Measurements from ENCODE around the gene ARHGAP45. TPM values are rescaled to one million over a fixed set of nuclear protein-coding genes. Genes with fewer than 3 reads are reported as not detected.

The ARHGAP45 gene
- total and polyA plus RNA-seq, 5 experiments from 2014 or later: 261 to 1,060 (median 681) TPM

DNA sequence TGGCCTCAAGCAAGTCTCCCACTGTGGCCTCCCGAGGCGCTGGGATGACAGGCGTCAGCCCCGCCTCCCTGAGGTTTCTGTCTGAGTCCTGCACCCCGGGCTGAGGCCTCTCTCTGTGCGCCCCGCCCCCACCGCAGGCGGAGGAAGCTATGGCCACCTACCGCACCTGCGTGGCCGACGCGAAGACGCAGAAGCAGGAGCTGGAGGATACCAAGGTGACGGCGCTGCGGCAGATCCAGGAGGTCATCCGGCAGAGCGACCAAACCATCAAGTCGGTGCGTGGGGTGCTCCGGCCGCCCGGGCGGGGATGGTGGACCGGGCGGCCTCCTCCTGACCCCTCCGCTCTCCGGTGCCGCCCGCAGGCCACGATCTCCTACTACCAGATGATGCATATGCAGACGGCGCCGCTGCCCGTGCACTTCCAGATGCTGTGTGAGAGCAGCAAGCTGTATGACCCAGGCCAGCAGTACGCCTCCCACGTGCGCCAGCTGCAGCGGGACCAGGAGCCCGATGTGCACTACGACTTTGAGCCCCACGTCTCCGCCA, 12.7 kb downstream of the ARHGAP45 start:
- Mint-ChIP-seq H3K4me1 (peaks cover 14 to 60% (median 52%) of the 10 kb centered on the region in 4 donors), H3K4me3 (peak overlapping the region; percentile 78 to 96 (median 90)), H3K9me3 (no peaks in the 10 kb centered on the region), H3K27me3 (peaks cover 0 to 4% (median 0%) of the 10 kb centered on the region in 5 donors), H3K36me3 (peaks cover 0 to 78% (median 27%) of the 10 kb centered on the region in 3 donors), H3K27ac (peak overlapping the region; percentile 82 to 100 (median 99))
- DNase-seq: peak in 8 of 10 donors; percentile 51 to 85 (median 56)
- no peak for ATAC-seq
- POLR2A ChIA-PET: interaction anchor here (0.7 to 31.7 kb wide), 15 partner anchors 2 to 1424 kb away, joined by 3 to 2279 read pairs (median 7); partner anchors contain the start of genes ABCA7, ARHGAP45, CIRBP and CNN2

- H3K27me3 Mint-ChIP-seq: no peaks in the 10 kb centered on the region
- peak overlapping the region; percentile 46 to 100 (median 98) for H3K27ac Mint-ChIP-seq
- peaks cover 19 to 64% (median 55%) of the 10 kb centered on the region in 4 donors for H3K4me1 Mint-ChIP-seq
- ATAC-seq: no peak
- POLR2A ChIA-PET: interaction anchor here (0.9 to 31.7 kb wide), 12 partner anchors 1 to 188 kb away, joined by 3 to 2279 read pairs (median 90); partner anchors contain the start of genes ABCA7, ARHGAP45, CIRBP and CNN2
- no peaks in the 10 kb centered on the region for H3K9me3 Mint-ChIP-seq
- DNase-seq: peak in 4 of 10 donors; percentile 25 to 65 (median 35)
- H3K36me3 Mint-ChIP-seq: peaks cover 0 to 82% (median 27%) of the 10 kb centered on the region in 3 donors
- peak overlapping the region in 9 of 10 donors; percentile 46 to 96 (median 78) for H3K4me3 Mint-ChIP-seq
Observed at GRCh38 chr19:1080360-1081161, 13.6 kb downstream of the ARHGAP45 start.

- H3K4me1 Mint-ChIP-seq: peaks cover 14 to 68% (median 52%) of the 10 kb centered on the region in 4 donors
- peak overlapping the region; percentile 75 to 99 (median 90) for H3K27ac Mint-ChIP-seq
- H3K9me3 Mint-ChIP-seq: no peaks in the 10 kb centered on the region
- DNase-seq (peak in 3 of 10 donors; percentile 20 to 37 (median 27)), ATAC-seq (peak in 1 of 2 donors; percentile 2)
- peaks cover 0 to 81% (median 20%) of the 10 kb centered on the region in 3 donors for H3K36me3 Mint-ChIP-seq
- no peaks in the 10 kb centered on the region for H3K27me3 Mint-ChIP-seq
- peak overlapping the region; percentile 46 to 96 (median 72) for H3K4me3 Mint-ChIP-seq
- POLR2A ChIA-PET: interaction anchor here (0.7 to 31.7 kb wide), 11 partner anchors 0 to 188 kb away, joined by 3 to 2279 read pairs (median 173); partner anchors contain the start of genes ABCA7, ARHGAP45, CIRBP and CNN2
Observed at GRCh38 chr19:1081301-1082164, 14.6 kb downstream of the ARHGAP45 start.

- peak overlapping the region in 9 of 10 donors; percentile 50 to 90 (median 73) for H3K4me3 Mint-ChIP-seq
- DNase-seq (peak; percentile 71 to 97 (median 86)), ATAC-seq (peak; percentile 51 to 79)
- peaks cover 10 to 63% (median 49%) of the 10 kb centered on the region in 4 donors for H3K4me1 Mint-ChIP-seq
- no peaks in the 10 kb centered on the region for H3K9me3 Mint-ChIP-seq
- H3K27ac Mint-ChIP-seq: peak overlapping the region; percentile 75 to 99 (median 89)
- H3K36me3 Mint-ChIP-seq: peaks cover 0 to 81% (median 16%) of the 10 kb centered on the region in 3 donors
- H3K27me3 Mint-ChIP-seq: no peaks in the 10 kb centered on the region
- POLR2A ChIA-PET: interaction anchor here (0.7 to 31.7 kb wide), 12 partner anchors 0 to 187 kb away, joined by 3 to 2279 read pairs (median 90); partner anchors contain the start of genes ABCA7, ARHGAP45, CIRBP and CNN2
Observed at GRCh38 chr19:1082165-1082927, 15.4 kb downstream of the ARHGAP45 start.

DNA sequence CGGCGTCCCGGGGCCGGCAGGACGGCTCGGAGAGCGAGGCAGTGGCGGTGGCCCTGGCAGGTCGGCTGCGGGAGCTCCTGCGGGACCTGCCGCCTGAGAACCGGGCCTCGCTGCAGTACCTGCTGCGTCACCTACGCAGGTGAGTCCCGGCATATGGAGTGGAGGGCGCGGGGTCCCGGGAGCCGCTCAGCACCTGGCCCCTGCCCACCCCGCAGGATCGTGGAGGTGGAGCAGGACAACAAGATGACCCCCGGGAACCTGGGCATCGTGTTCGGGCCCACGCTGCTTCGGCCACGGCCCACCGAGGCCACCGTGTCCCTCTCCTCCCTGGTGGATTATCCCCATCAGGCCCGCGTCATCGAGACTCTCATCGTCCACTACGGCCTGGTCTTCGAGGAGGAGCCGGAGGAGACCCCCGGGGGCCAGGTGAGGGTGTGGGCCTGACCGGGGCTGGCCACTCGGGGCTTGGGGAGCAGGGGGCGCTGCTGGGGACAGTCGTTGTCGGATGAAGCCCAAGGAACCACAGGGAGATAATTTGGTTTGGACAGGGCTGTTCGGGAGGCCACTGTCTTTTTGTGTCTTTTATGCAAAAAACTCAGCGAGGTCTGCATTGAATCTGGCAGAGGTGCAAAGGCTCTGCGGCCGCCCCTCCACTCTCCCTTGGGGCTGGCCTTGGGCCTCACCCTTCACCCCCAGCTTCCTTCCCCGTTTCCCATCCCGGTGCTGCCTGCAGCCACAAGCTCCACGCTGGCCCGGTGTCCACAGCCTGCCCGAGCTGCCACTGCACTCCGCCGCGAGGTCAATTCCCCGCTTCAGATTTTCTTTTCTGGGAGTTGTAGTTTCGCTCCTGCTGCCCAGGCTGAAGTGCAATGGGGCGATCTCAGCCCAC, 16.2 kb downstream of the ARHGAP45 start:
- H3K4me3 Mint-ChIP-seq: peak overlapping the region in 5 of 10 donors; percentile 14 to 81 (median 42)
- peaks cover 0 to 79% (median 13%) of the 10 kb centered on the region in 3 donors for H3K36me3 Mint-ChIP-seq
- peaks cover 16 to 72% (median 53%) of the 10 kb centered on the region in 4 donors for H3K4me1 Mint-ChIP-seq
- H3K9me3 Mint-ChIP-seq: no peaks in the 10 kb centered on the region
- POLR2A ChIA-PET: interaction anchor here (1.1 to 31.7 kb wide), 8 partner anchors 1 to 186 kb away, joined by 4 to 2279 read pairs (median 694); partner anchors contain the start of genes ABCA7, ARHGAP45, CIRBP and CNN2
- no peaks in the 10 kb centered on the region for H3K27me3 Mint-ChIP-seq
- ATAC-seq: no peak
- DNase-seq: peak in 4 of 10 donors; percentile 9 to 64 (median 18)
- peak overlapping the region in 9 of 10 donors; percentile 60 to 89 (median 75) for H3K27ac Mint-ChIP-seq

GRCh38 chr19:1084024-1084868, 17.3 kb downstream of the ARHGAP45 start:
- ATAC-seq: no peak
- POLR2A ChIA-PET: interaction anchor here (0.5 to 31.7 kb wide), 10 partner anchors 2 to 221 kb away, joined by 4 to 2279 read pairs (median 397); partner anchors contain the start of genes ABCA7, ARHGAP45, CIRBP and CNN2
- peak overlapping the region in 9 of 10 donors; percentile 67 to 93 (median 89) for H3K27ac Mint-ChIP-seq
- peak overlapping the region in 8 of 10 donors; percentile 18 to 81 (median 38) for H3K4me3 Mint-ChIP-seq
- H3K36me3 Mint-ChIP-seq: peaks cover 0 to 71% (median 11%) of the 10 kb centered on the region in 3 donors
- no peaks in the 10 kb centered on the region for H3K9me3 Mint-ChIP-seq
- DNase-seq: peak in 4 of 10 donors; percentile 17 to 66 (median 23)
- H3K4me1 Mint-ChIP-seq: peaks cover 21 to 82% (median 61%) of the 10 kb centered on the region in 4 donors
- no peaks in the 10 kb centered on the region for H3K27me3 Mint-ChIP-seq

DNA sequence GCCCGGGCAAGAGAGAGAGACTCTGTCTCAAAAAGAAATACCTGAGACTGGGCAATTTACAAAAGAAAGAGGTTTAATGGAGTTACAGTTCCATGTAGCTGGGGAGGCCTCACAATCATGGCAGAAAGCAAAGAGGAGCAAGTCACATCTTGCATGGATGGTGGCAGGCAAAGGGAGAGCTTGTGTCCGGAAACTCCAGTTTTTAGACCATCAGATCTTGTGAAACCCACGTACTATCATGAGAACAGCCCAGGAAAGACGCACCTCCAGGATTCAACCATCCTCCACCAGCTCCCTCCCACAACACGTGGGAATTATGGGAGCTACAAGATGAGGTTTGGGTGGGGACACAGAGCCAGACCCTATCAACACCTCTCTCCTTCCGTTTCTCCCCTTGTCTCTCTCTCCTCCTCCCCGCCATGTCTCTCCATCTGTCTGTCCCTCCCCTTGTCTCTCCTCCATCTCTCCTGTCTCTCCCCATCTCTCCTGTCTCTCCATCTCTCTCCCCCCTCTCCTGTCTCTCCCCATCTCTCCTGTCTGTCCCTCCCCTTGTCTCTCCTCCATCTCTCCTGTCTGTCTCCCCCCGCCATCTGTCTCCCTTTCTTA, 18.2 kb downstream of the ARHGAP45 start:
- H3K4me3 Mint-ChIP-seq: peak overlapping the region in 8 of 10 donors; percentile 11 to 78 (median 54)
- H3K36me3 Mint-ChIP-seq: peaks cover 0 to 62% (median 11%) of the 10 kb centered on the region in 3 donors
- peaks cover 0 to 2% (median 0%) of the 10 kb centered on the region in 9 donors for H3K9me3 Mint-ChIP-seq
- no peaks in the 10 kb centered on the region for H3K27me3 Mint-ChIP-seq
- DNase-seq: peak in 1 of 10 donors; percentile 26
- H3K27ac Mint-ChIP-seq: peak overlapping the region; percentile 67 to 93 (median 88)
- POLR2A ChIA-PET: interaction anchor here (1.6 to 31.7 kb wide), 7 partner anchors 13 to 184 kb away, joined by 7 to 2279 read pairs (median 621); partner anchors contain the start of genes ABCA7, ARHGAP45, CIRBP and CNN2
- H3K4me1 Mint-ChIP-seq: peaks cover 21 to 84% (median 64%) of the 10 kb centered on the region in 4 donors
- ATAC-seq: no peak

DNA sequence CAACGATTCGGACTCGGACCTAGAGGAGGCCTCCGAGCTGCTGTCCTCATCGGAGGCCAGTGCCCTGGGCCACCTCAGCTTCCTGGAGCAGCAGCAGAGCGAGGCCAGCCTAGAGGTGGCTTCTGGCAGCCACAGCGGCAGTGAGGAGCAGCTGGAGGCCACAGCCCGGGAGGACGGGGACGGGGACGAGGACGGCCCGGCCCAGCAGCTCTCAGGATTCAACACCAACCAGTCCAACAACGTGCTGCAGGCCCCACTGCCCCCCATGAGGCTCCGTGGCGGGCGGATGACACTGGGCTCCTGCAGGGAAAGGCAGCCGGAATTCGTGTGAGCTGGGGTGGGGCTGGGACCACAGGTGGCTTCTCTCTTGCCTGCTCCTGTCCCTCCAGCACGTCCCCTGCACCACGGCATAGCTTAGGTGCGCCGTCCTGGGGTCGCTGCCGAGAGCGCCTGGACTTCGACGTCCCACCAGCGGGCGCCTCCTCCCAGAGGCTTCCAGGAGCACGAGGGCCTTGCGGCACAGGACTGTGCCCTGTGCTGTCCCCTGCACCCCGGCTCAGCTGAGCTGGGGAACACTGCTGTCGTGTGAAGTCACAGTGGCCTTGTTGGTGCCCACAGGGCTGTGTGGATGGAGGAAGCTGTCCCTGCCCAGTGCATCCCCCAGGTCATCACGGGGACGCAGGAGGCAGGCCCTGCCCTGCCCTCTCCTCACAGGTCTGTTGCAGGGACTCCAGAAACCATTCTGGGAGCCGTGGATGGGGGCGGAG, 18.9 kb downstream of the ARHGAP45 start:
- Mint-ChIP-seq H3K4me3 (peak overlapping the region in 6 of 10 donors; percentile 18 to 78 (median 40)), H3K36me3 (peaks cover 0 to 58% (median 11%) of the 10 kb centered on the region in 3 donors), H3K27ac (peak overlapping the region; percentile 67 to 98 (median 88)), H3K4me1 (peaks cover 23 to 81% (median 65%) of the 10 kb centered on the region in 4 donors), H3K9me3 (peaks cover 0 to 2% (median 0%) of the 10 kb centered on the region in 9 donors), H3K27me3 (no peaks in the 10 kb centered on the region)
- POLR2A ChIA-PET: interaction anchor here (0.6 to 31.7 kb wide), 9 partner anchors 14 to 1078 kb away, joined by 3 to 2279 read pairs (median 173); partner anchors contain the start of genes ABCA7, ARHGAP45, CIRBP and CNN2
- ATAC-seq (no peak), DNase-seq (peak in 2 of 10 donors; percentile 13 to 25)

All from naive thymus-derived CD8-positive, alpha-beta T cell (primary cell).